HG03066 (cell line): ENCODE data around the gene MARCHF2.

Experiments
- ATAC-seq: cut with Tn5 transposase; IDR thresholded peaks from one replicate; pipeline ENCODE4 v1.9.1; 2021; ENCODE audit warnings: low read depth; ENCODE audit not compliant: unreplicated experiment

Gene MARCHF2

GRCh38 chr19:8386990-8387389 is 26.1 kb upstream of the MARCHF2 start:
- ATAC-seq, result no peak

- no peak for ATAC-seq
These were observed 25.2 kb upstream of the MARCHF2 start for GRCh38 chr19:8387688-8388611.

- no peak for ATAC-seq
These were observed 24.5 kb upstream of the MARCHF2 start for GRCh38 chr19:8388612-8388958.

- peak; percentile 89 for ATAC-seq
These were observed 23.1 kb upstream of the MARCHF2 start, which contains the start of gene RAB11B for GRCh38 chr19:8389891-8390616. Gene RAB11B, plus strand, starts transcription at chr19:8390360. Its CDS starts 57 bp downstream, at chr19:8390417.

GRCh38 chr19:8390617-8390981 is 22.5 kb upstream of the MARCHF2 start:
- ATAC-seq, result peak; percentile 31

- ATAC-seq, result no peak
These were observed 21.7 kb upstream of the MARCHF2 start for GRCh38 chr19:8391198-8392016.

GRCh38 chr19:8392017-8392591 is 21.0 kb upstream of the MARCHF2 start:
- no peak for ATAC-seq

- no peak for ATAC-seq
These were observed 19.8 kb upstream of the MARCHF2 start for GRCh38 chr19:8393192-8393870.

GRCh38 chr19:8393871-8394250 is 19.2 kb upstream of the MARCHF2 start:
- no peak for ATAC-seq

- no peak for ATAC-seq
These were observed 17.5 kb upstream of the MARCHF2 start for GRCh38 chr19:8395621-8396082.

GRCh38 chr19:8396185-8396562 is 16.9 kb upstream of the MARCHF2 start:
- ATAC-seq, result no peak

GRCh38 chr19:8396563-8397203 is 16.4 kb upstream of the MARCHF2 start:
- no peak for ATAC-seq

- no peak for ATAC-seq
These were observed 15.8 kb upstream of the MARCHF2 start for GRCh38 chr19:8397271-8397670.

- no peak for ATAC-seq
These were observed 15.3 kb upstream of the MARCHF2 start for GRCh38 chr19:8397746-8398310.

GRCh38 chr19:8398311-8398771 is 14.8 kb upstream of the MARCHF2 start:
- ATAC-seq, result no peak

- ATAC-seq, result no peak
These were observed 13.4 kb upstream of the MARCHF2 start for GRCh38 chr19:8399681-8400188.

GRCh38 chr19:8401981-8402411 is 11.1 kb upstream of the MARCHF2 start:
- ATAC-seq, result no peak

- ATAC-seq, result no peak
These were observed 9.8 kb upstream of the MARCHF2 start for GRCh38 chr19:8403098-8403819.
